ENCODE results near the gene PTPRD. TPM values are rescaled to one million over a fixed set of nuclear protein-coding genes. Genes with fewer than 3 reads are reported as not detected.

Gene PTPRD
- total RNA-seq, 1 experiment from 2014 or later, result not detected

DNA sequence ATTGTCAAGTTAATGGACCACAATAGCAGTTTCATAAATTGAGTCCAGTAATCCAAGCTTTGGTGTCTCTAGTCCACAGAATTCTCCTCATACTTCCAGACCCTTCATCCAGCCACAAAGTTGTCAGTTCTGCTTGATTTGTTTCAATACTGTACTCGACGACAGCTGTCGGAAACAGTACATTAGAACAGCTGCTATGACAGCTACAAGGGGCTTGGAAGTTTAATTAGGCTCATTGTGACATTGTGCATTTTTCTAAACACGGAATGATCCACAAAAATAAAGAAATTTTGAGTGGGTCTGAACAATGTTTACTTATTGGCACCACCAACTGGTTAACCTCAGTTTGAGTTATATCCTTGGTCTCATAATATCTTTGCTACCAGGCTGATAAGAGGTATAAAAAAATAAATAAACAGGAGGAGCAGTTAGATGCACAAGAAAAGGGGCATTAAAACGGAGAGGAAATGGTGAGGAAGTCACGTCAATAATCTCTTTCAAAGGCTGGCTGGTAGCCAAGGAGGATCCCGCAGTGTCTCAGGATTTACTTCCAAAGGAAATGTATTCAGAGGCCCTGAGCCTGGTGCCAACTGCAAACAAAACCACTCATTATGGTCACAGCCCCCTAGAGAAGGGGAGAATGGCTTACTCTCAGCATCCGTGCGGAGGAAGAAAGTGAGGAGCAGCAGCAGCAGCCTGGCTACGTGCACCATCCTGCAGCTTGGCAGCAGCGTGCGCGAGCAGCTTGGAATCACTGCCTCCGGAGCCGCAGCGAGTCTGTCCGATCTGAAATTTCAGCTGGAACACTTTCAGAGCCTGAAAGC, 1879.5 kb downstream of the PTPRD start:
- no peak for DNase-seq (ENCODE audit: low read depth, low spot score)
- H3K9me3 ChIP-seq (ENCODE audit: control insufficient read depth, insufficient read depth, low read depth, low read length), result no peaks in the 10 kb centered on the region
- BruUV-seq (replicated peaks), result no TSS peak
- in situ Hi-C loops (cut with HindIII; ENCODE audit: low pct_unique_long_range_greater_than_20kb, low sequenced_read_pairs) (no loop called here), intact Hi-C loops (cut with micrococcal nuclease; ENCODE audit: unreplicated experiment) (no loop called here)
- CTCF ChIA-PET, result no interaction called here
- POLR2A ChIA-PET, result no interaction called here
- no peaks in the 10 kb centered on the region for H3K36me3 ChIP-seq (ENCODE audit: control insufficient read depth, insufficient read depth, low read length)
- H3K27ac ChIP-seq (ENCODE audit: low read length), result no peak overlapping the region
- ATAC-seq, result no peak
- no peaks in the 10 kb centered on the region for H3K4me1 ChIP-seq (ENCODE audit: control insufficient read depth, insufficient read depth, low read length)
- TF ChIP-seq TCF7L2 (IDR thresholded peaks at IDR 0.05; ENCODE audit: low read depth, low read length) (no peak), SIN3A (IDR thresholded peaks at IDR 0.05; ENCODE audit: borderline replicate concordance, insufficient read depth, low read depth, low read length) (no peak)
- no peak overlapping the region for H3K4me3 ChIP-seq (ENCODE audit: low read depth in 2 of 2, low read length in 2 of 2)
- H3K27me3 ChIP-seq (ENCODE audit: control insufficient read depth, insufficient read depth, low read length), result no peaks in the 10 kb centered on the region

GRCh38 chr9:8732367-8733075, 1880.3 kb downstream of the PTPRD start:
- CTCF ChIA-PET, result no interaction called here
- H3K9me3 ChIP-seq (ENCODE audit: control insufficient read depth, insufficient read depth, low read depth, low read length), result no peaks in the 10 kb centered on the region
- TF ChIP-seq TCF7L2 (IDR thresholded peaks at IDR 0.05; ENCODE audit: low read depth, low read length) (no peak), POLR2AphosphoS5 (IDR thresholded peaks at IDR 0.05; ENCODE audit: low read depth, low read length) (no peak), REST (IDR thresholded peaks at IDR 0.05; ENCODE audit: insufficient read depth in 1 of 2, low read depth in 2 of 2, low read length in 1 of 2) (no peak), SIN3A (IDR thresholded peaks at IDR 0.05; ENCODE audit: borderline replicate concordance, insufficient read depth, low read depth, low read length) (no peak)
- TF ChIP-seq, protein P1, sequence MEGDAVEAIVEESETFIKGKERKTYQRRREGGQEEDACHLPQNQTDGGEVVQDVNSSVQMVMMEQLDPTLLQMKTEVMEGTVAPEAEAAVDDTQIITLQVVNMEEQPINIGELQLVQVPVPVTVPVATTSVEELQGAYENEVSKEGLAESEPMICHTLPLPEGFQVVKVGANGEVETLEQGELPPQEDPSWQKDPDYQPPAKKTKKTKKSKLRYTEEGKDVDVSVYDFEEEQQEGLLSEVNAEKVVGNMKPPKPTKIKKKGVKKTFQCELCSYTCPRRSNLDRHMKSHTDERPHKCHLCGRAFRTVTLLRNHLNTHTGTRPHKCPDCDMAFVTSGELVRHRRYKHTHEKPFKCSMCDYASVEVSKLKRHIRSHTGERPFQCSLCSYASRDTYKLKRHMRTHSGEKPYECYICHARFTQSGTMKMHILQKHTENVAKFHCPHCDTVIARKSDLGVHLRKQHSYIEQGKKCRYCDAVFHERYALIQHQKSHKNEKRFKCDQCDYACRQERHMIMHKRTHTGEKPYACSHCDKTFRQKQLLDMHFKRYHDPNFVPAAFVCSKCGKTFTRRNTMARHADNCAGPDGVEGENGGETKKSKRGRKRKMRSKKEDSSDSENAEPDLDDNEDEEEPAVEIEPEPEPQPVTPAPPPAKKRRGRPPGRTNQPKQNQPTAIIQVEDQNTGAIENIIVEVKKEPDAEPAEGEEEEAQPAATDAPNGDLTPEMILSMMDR (IDR thresholded peaks at IDR 0.05), result no peak
- no peaks in the 10 kb centered on the region for H3K36me3 ChIP-seq (ENCODE audit: control insufficient read depth, insufficient read depth, low read length)
- in situ Hi-C loops (cut with HindIII; ENCODE audit: low pct_unique_long_range_greater_than_20kb, low sequenced_read_pairs) (no loop called here), intact Hi-C loops (cut with micrococcal nuclease; ENCODE audit: unreplicated experiment) (no loop called here)
- DNase-seq (ENCODE audit: low read depth, low spot score) (no peak), ATAC-seq (no peak)
- POLR2A ChIA-PET, result no interaction called here
- H3K4me3 ChIP-seq (ENCODE audit: low read depth in 2 of 2, low read length in 2 of 2), result no peak overlapping the region
- H3K4me1 ChIP-seq (ENCODE audit: control insufficient read depth, insufficient read depth, low read length), result no peaks in the 10 kb centered on the region
- H3K27ac ChIP-seq (ENCODE audit: low read length), result no peak overlapping the region
- no peaks in the 10 kb centered on the region for H3K27me3 ChIP-seq (ENCODE audit: control insufficient read depth, insufficient read depth, low read length)
- no TSS peak for BruUV-seq (replicated peaks)

- Histone ChIP-seq H3K36me3 (ENCODE audit: control insufficient read depth, insufficient read depth, low read length) (no peaks in the 10 kb centered on the region), H3K4me3 (ENCODE audit: low read depth in 2 of 2, low read length in 2 of 2) (no peak overlapping the region), H3K27me3 (ENCODE audit: control insufficient read depth, insufficient read depth, low read length) (no peaks in the 10 kb centered on the region), H3K4me1 (ENCODE audit: control insufficient read depth, insufficient read depth, low read length) (no peaks in the 10 kb centered on the region), H3K9me3 (ENCODE audit: control insufficient read depth, insufficient read depth, low read depth, low read length) (no peaks in the 10 kb centered on the region), H3K27ac (ENCODE audit: low read length) (no peak overlapping the region)
- CTCF ChIA-PET, result no interaction called here
- no TSS peak for BruUV-seq (replicated peaks)
- intact Hi-C loops (cut with micrococcal nuclease; ENCODE audit: unreplicated experiment), result no loop called here
- no peak for ATAC-seq
- POLR2A ChIA-PET, result no interaction called here
- TF ChIP-seq, protein P1 (IDR thresholded peaks at IDR 0.05), result no peak
- no peak for TF ChIP-seq TCF7L2 (IDR thresholded peaks at IDR 0.05; ENCODE audit: low read depth, low read length)
- TF ChIP-seq POLR2AphosphoS5 (IDR thresholded peaks at IDR 0.05; ENCODE audit: low read depth, low read length), result no peak
- no peak for TF ChIP-seq REST (IDR thresholded peaks at IDR 0.05; ENCODE audit: insufficient read depth in 1 of 2, low read depth in 2 of 2, low read length in 1 of 2)
- no peak for TF ChIP-seq SIN3A (IDR thresholded peaks at IDR 0.05; ENCODE audit: borderline replicate concordance, insufficient read depth, low read depth, low read length)
- DNase-seq (ENCODE audit: low read depth, low spot score), result no peak
- in situ Hi-C loops (cut with HindIII; ENCODE audit: low pct_unique_long_range_greater_than_20kb, low sequenced_read_pairs), result no loop called here
Measured at GRCh38 chr9:8730618-8731017, 1882.2 kb downstream of the PTPRD start.
